ENCODE measurements around the gene SH2D1B.

The SH2D1B gene

GRCh38 chr1:162383516-162383915 is 28.4 kb downstream of the SH2D1B start:
- DNase-seq (ENCODE audit: low read depth in 1 of 2, low spot score in 1 of 2): no peak

- no peak for DNase-seq (ENCODE audit: low read depth in 1 of 2, low spot score in 1 of 2)
Observed at GRCh38 chr1:162383091-162383490, 28.8 kb downstream of the SH2D1B start.

GRCh38 chr1:162381941-162382750 is 29.8 kb downstream of the SH2D1B start:
- DNase-seq (ENCODE audit: low read depth in 1 of 2, low spot score in 1 of 2): no peak

- DNase-seq (ENCODE audit: low read depth in 1 of 2, low spot score in 1 of 2): no peak
Observed at GRCh38 chr1:162381383-162381782, 30.6 kb downstream of the SH2D1B start, which contains the start of gene C1orf226. TSS of gene C1orf226 (plus strand) at chr1:162381728. CDS start at chr1:162381902, 174 bp downstream.

- DNase-seq (ENCODE audit: low read depth in 1 of 2, low spot score in 1 of 2): no peak
Observed at GRCh38 chr1:162380061-162380846, 31.7 kb downstream of the SH2D1B start.

GRCh38 chr1:162376691-162377090 is 35.2 kb downstream of the SH2D1B start, which contains the start of gene SPATA46:
TSS of gene SPATA46 (minus strand) at chr1:162376854. CDS start at chr1:162376790, 64 bp downstream.
- no peak for DNase-seq (ENCODE audit: low read depth in 1 of 2, low spot score in 1 of 2)

- no peak for DNase-seq (ENCODE audit: low read depth in 1 of 2, low spot score in 1 of 2)
Observed at GRCh38 chr1:162375463-162375862, 36.5 kb downstream of the SH2D1B start.

- no peak for DNase-seq (ENCODE audit: low read depth in 1 of 2, low spot score in 1 of 2)
Observed at GRCh38 chr1:162374406-162374805, 37.5 kb downstream of the SH2D1B start.

- DNase-seq (ENCODE audit: low read depth in 1 of 2, low spot score in 1 of 2): no peak
Observed at GRCh38 chr1:162373541-162374260, 38.2 kb downstream of the SH2D1B start.

GRCh38 chr1:162373072-162373427 is 38.9 kb downstream of the SH2D1B start:
- no peak for DNase-seq (ENCODE audit: low read depth in 1 of 2, low spot score in 1 of 2)

- DNase-seq (ENCODE audit: low read depth in 1 of 2, low spot score in 1 of 2): no peak
Observed at GRCh38 chr1:162372159-162373071, 39.5 kb downstream of the SH2D1B start.

- DNase-seq (ENCODE audit: low read depth in 1 of 2, low spot score in 1 of 2): no peak
Observed at GRCh38 chr1:162371611-162372010, 40.3 kb downstream of the SH2D1B start.

- DNase-seq (ENCODE audit: low read depth in 1 of 2, low spot score in 1 of 2): no peak
Observed at GRCh38 chr1:162370721-162371120, 41.2 kb downstream of the SH2D1B start.

- no peak for DNase-seq (ENCODE audit: low read depth in 1 of 2, low spot score in 1 of 2)
Observed at GRCh38 chr1:162370161-162370560, 41.8 kb downstream of the SH2D1B start.

GRCh38 chr1:162369571-162369970 is 42.4 kb downstream of the SH2D1B start:
- DNase-seq (ENCODE audit: low read depth in 1 of 2, low spot score in 1 of 2): no peak

- DNase-seq (ENCODE audit: low read depth in 1 of 2, low spot score in 1 of 2): no peak
Observed at GRCh38 chr1:162368451-162368850, 43.5 kb downstream of the SH2D1B start.

- DNase-seq (ENCODE audit: low read depth in 1 of 2, low spot score in 1 of 2): no peak
Observed at GRCh38 chr1:162367772-162368171, 44.2 kb downstream of the SH2D1B start.

- no peak for DNase-seq (ENCODE audit: low read depth in 1 of 2, low spot score in 1 of 2)
Observed at GRCh38 chr1:162367073-162367472, 44.9 kb downstream of the SH2D1B start.

GRCh38 chr1:162366671-162367070 is 45.3 kb downstream of the SH2D1B start:
- DNase-seq (ENCODE audit: low read depth in 1 of 2, low spot score in 1 of 2): no peak

- DNase-seq (ENCODE audit: low read depth in 1 of 2, low spot score in 1 of 2): no peak
Observed at GRCh38 chr1:162366149-162366548, 45.8 kb downstream of the SH2D1B start.

All from activated T-helper 1 cell treated with anti-CD3 and anti-CD28 coated beads, Interleukin-2, amount 50 U/mL, for 16 hours (primary cell).